Measurements from ENCODE around the gene PFKM.
A peak's percentile ranks its signal among the peaks of the same experiment; 100 is the strongest.

Gene PFKM

GRCh38 chr12:48184549-48184922 lies 65.4 kb downstream of the PFKM start:
- no peak for TF ChIP-seq CTCF (conservative IDR thresholded peaks at IDR 0.05; ENCODE audit: low read depth, low read length)
- no peak overlapping the region for H3K4me3 ChIP-seq (ENCODE audit: low read depth, low read length)
- DNase-seq (ENCODE audit: low read depth): no peak

GRCh38 chr12:48185181-48185919 lies 66.2 kb downstream of the PFKM start:
- DNase-seq (ENCODE audit: low read depth): peak; percentile 30
- H3K4me3 ChIP-seq (ENCODE audit: low read depth, low read length): no peak overlapping the region
- TF ChIP-seq CTCF (conservative IDR thresholded peaks at IDR 0.05; ENCODE audit: low read depth, low read length): no peak

GRCh38 chr12:48187916-48188695 lies 68.9 kb downstream of the PFKM start:
- no peak for DNase-seq (ENCODE audit: low read depth)
- TF ChIP-seq CTCF (conservative IDR thresholded peaks at IDR 0.05; ENCODE audit: low read depth, low read length): no peak
- no peak overlapping the region for H3K4me3 ChIP-seq (ENCODE audit: low read depth, low read length)

GRCh38 chr12:48189331-48190125 lies 70.4 kb downstream of the PFKM start:
- peak; percentile 83 for TF ChIP-seq CTCF (conservative IDR thresholded peaks at IDR 0.05; ENCODE audit: low read depth, low read length)
- no peak overlapping the region for H3K4me3 ChIP-seq (ENCODE audit: low read depth, low read length)
- peak; percentile 88 for DNase-seq (ENCODE audit: low read depth)

- no peak for TF ChIP-seq CTCF (conservative IDR thresholded peaks at IDR 0.05; ENCODE audit: low read depth, low read length)
- no peak overlapping the region for H3K4me3 ChIP-seq (ENCODE audit: low read depth, low read length)
- no peak for DNase-seq (ENCODE audit: low read depth)
Measured at GRCh38 chr12:48191096-48191495, 71.9 kb downstream of the PFKM start.

GRCh38 chr12:48192861-48193260 lies 73.7 kb downstream of the PFKM start:
- no peak for DNase-seq (ENCODE audit: low read depth)
- H3K4me3 ChIP-seq (ENCODE audit: low read depth, low read length): no peak overlapping the region
- TF ChIP-seq CTCF (conservative IDR thresholded peaks at IDR 0.05; ENCODE audit: low read depth, low read length): no peak

Data from choroid plexus epithelial cell (primary cell).